GM12801 (cell line): ENCODE measurements around the gene METTL17.

ENCODE experiments used
- CTCF ChIP-seq: IDR thresholded peaks from one replicate; pipeline ENCODE4 v1.5.1; 2011; ENCODE audit warnings: control low read depth; ENCODE audit not compliant: insufficient read length; ENCODE audit errors: extremely low read depth

METTL17 gene

GRCh38 chr14:20988717-20989470, 886 bp upstream of the METTL17 start:
- TF ChIP-seq CTCF, result no peak

GRCh38 chr14:20989471-20989786, 351 bp upstream of the METTL17 start:
- TF ChIP-seq CTCF, result no peak

- TF ChIP-seq CTCF, result no peak
Observed at GRCh38 chr14:20996521-20996920, 6.7 kb downstream of the METTL17 start.

GRCh38 chr14:20997115-20997514, 7.3 kb downstream of the METTL17 start:
- no peak for TF ChIP-seq CTCF

- no peak for TF ChIP-seq CTCF
Observed at GRCh38 chr14:20997564-20997963, 7.8 kb downstream of the METTL17 start.

GRCh38 chr14:20998139-20998538, 8.4 kb downstream of the METTL17 start:
- no peak for TF ChIP-seq CTCF

GRCh38 chr14:20998674-20999366, 9.0 kb downstream of the METTL17 start, which contains the start of gene SLC39A2:
SLC39A2 (plus strand) TSS chr14:20999293; CDS start chr14:20999447, 154 bp downstream.
- no peak for TF ChIP-seq CTCF
